ENCODE results near the gene AADACL4.

Gene AADACL4

GRCh38 chr1:12643785-12644184 lies at the start of gene AADACL4:
Gene AADACL4, plus strand, starts transcription at chr1:12644085. Its CDS starts 462 bp downstream, at chr1:12644547.
- Mint-ChIP-seq H3K27ac (no peak within 1 kb of the TSS), H3K9me3 (peaks cover 18% of the 10 kb centered on the region), H3K27me3 (peaks cover 13% of the 10 kb centered on the region), H3K4me3 (no peak within 1 kb of the TSS), H3K36me3 (ENCODE audit: low read depth) (peaks cover 11% of the 10 kb centered on the region), H3K4me1 (no peaks in the 10 kb centered on the region)
- no peak for ATAC-seq
- DNase-seq = no peak

- Mint-ChIP-seq H3K4me1 (peaks cover 51% of the 10 kb centered on the region), H3K4me3 (peak overlapping the region; percentile 74), H3K36me3 (ENCODE audit: low read depth) (peaks cover 33% of the 10 kb centered on the region), H3K27me3 (no peaks in the 10 kb centered on the region), H3K27ac (peak overlapping the region; percentile 84), H3K9me3 (no peaks in the 10 kb centered on the region)
- ATAC-seq (no peak), DNase-seq (no peak)
Observed at GRCh38 chr1:12594490-12594889, 49.4 kb upstream of the AADACL4 start.

- Mint-ChIP-seq H3K4me3 (peak overlapping the region; percentile 74), H3K27ac (peak overlapping the region; percentile 84), H3K9me3 (no peaks in the 10 kb centered on the region), H3K36me3 (ENCODE audit: low read depth) (peaks cover 38% of the 10 kb centered on the region), H3K4me1 (peaks cover 57% of the 10 kb centered on the region), H3K27me3 (no peaks in the 10 kb centered on the region)
- ATAC-seq = peak; percentile 52
- DNase-seq = peak; percentile 50
Observed at GRCh38 chr1:12594966-12595756, 48.7 kb upstream of the AADACL4 start.

- peaks cover 43% of the 10 kb centered on the region for H3K36me3 Mint-ChIP-seq (ENCODE audit: low read depth)
- H3K4me3 Mint-ChIP-seq = peak overlapping the region; percentile 46
- H3K27me3 Mint-ChIP-seq = no peaks in the 10 kb centered on the region
- DNase-seq (peak; percentile 42), ATAC-seq (no peak)
- peaks cover 60% of the 10 kb centered on the region for H3K4me1 Mint-ChIP-seq
- H3K27ac Mint-ChIP-seq = no peak overlapping the region
- no peaks in the 10 kb centered on the region for H3K9me3 Mint-ChIP-seq
Observed at GRCh38 chr1:12595757-12596006, 48.2 kb upstream of the AADACL4 start.

GRCh38 chr1:12596007-12596821 lies 47.7 kb upstream of the AADACL4 start:
- peak overlapping the region; percentile 63 for H3K4me3 Mint-ChIP-seq
- DNase-seq = peak; percentile 29
- H3K4me1 Mint-ChIP-seq = peaks cover 63% of the 10 kb centered on the region
- H3K36me3 Mint-ChIP-seq (ENCODE audit: low read depth) = peaks cover 43% of the 10 kb centered on the region
- no peak overlapping the region for H3K27ac Mint-ChIP-seq
- no peaks in the 10 kb centered on the region for H3K9me3 Mint-ChIP-seq
- ATAC-seq = peak; percentile 55
- H3K27me3 Mint-ChIP-seq = no peaks in the 10 kb centered on the region

GRCh38 chr1:12597792-12598191 lies 46.1 kb upstream of the AADACL4 start:
- no peaks in the 10 kb centered on the region for H3K9me3 Mint-ChIP-seq
- H3K27ac Mint-ChIP-seq = no peak overlapping the region
- ATAC-seq = no peak
- H3K36me3 Mint-ChIP-seq (ENCODE audit: low read depth) = peaks cover 35% of the 10 kb centered on the region
- no peaks in the 10 kb centered on the region for H3K27me3 Mint-ChIP-seq
- H3K4me3 Mint-ChIP-seq = no peak overlapping the region
- no peak for DNase-seq
- H3K4me1 Mint-ChIP-seq = peaks cover 74% of the 10 kb centered on the region

GRCh38 chr1:12598974-12599373 lies 44.9 kb upstream of the AADACL4 start:
- DNase-seq = no peak
- peaks cover 77% of the 10 kb centered on the region for H3K4me1 Mint-ChIP-seq
- peaks cover 34% of the 10 kb centered on the region for H3K36me3 Mint-ChIP-seq (ENCODE audit: low read depth)
- H3K27ac Mint-ChIP-seq = no peak overlapping the region
- no peak overlapping the region for H3K4me3 Mint-ChIP-seq
- no peak for ATAC-seq
- no peaks in the 10 kb centered on the region for H3K27me3 Mint-ChIP-seq
- no peaks in the 10 kb centered on the region for H3K9me3 Mint-ChIP-seq

GRCh38 chr1:12599657-12600056 lies 44.2 kb upstream of the AADACL4 start:
- H3K27ac Mint-ChIP-seq = peak overlapping the region; percentile 30
- no peaks in the 10 kb centered on the region for H3K9me3 Mint-ChIP-seq
- no peak overlapping the region for H3K4me3 Mint-ChIP-seq
- peaks cover 37% of the 10 kb centered on the region for H3K36me3 Mint-ChIP-seq (ENCODE audit: low read depth)
- no peak for ATAC-seq
- H3K4me1 Mint-ChIP-seq = peaks cover 77% of the 10 kb centered on the region
- H3K27me3 Mint-ChIP-seq = no peaks in the 10 kb centered on the region
- no peak for DNase-seq

GRCh38 chr1:12600335-12600734 lies 43.5 kb upstream of the AADACL4 start:
- peaks cover 36% of the 10 kb centered on the region for H3K36me3 Mint-ChIP-seq (ENCODE audit: low read depth)
- peaks cover 79% of the 10 kb centered on the region for H3K4me1 Mint-ChIP-seq
- H3K4me3 Mint-ChIP-seq = no peak overlapping the region
- H3K27me3 Mint-ChIP-seq = no peaks in the 10 kb centered on the region
- DNase-seq = no peak
- H3K27ac Mint-ChIP-seq = no peak overlapping the region
- no peaks in the 10 kb centered on the region for H3K9me3 Mint-ChIP-seq
- ATAC-seq = no peak

- peaks cover 41% of the 10 kb centered on the region for H3K36me3 Mint-ChIP-seq (ENCODE audit: low read depth)
- no peak overlapping the region for H3K27ac Mint-ChIP-seq
- peaks cover 83% of the 10 kb centered on the region for H3K4me1 Mint-ChIP-seq
- DNase-seq (peak; percentile 54), ATAC-seq (no peak)
- no peaks in the 10 kb centered on the region for H3K9me3 Mint-ChIP-seq
- H3K4me3 Mint-ChIP-seq = no peak overlapping the region
- H3K27me3 Mint-ChIP-seq = no peaks in the 10 kb centered on the region
Observed at GRCh38 chr1:12600880-12601633, 42.8 kb upstream of the AADACL4 start.

GRCh38 chr1:12601700-12602658 lies 41.9 kb upstream of the AADACL4 start:
- Mint-ChIP-seq H3K4me3 (no peak overlapping the region), H3K4me1 (peaks cover 75% of the 10 kb centered on the region), H3K9me3 (no peaks in the 10 kb centered on the region), H3K27me3 (no peaks in the 10 kb centered on the region), H3K36me3 (ENCODE audit: low read depth) (peaks cover 44% of the 10 kb centered on the region), H3K27ac (peak overlapping the region; percentile 27)
- ATAC-seq (no peak), DNase-seq (no peak)

- Mint-ChIP-seq H3K9me3 (no peaks in the 10 kb centered on the region), H3K4me1 (peaks cover 69% of the 10 kb centered on the region), H3K4me3 (no peak overlapping the region), H3K27me3 (no peaks in the 10 kb centered on the region), H3K27ac (no peak overlapping the region), H3K36me3 (ENCODE audit: low read depth) (peaks cover 49% of the 10 kb centered on the region)
- no peak for ATAC-seq
- DNase-seq = no peak
Observed at GRCh38 chr1:12602659-12603024, 41.2 kb upstream of the AADACL4 start.

- Mint-ChIP-seq H3K4me1 (peaks cover 63% of the 10 kb centered on the region), H3K36me3 (ENCODE audit: low read depth) (peaks cover 50% of the 10 kb centered on the region), H3K4me3 (no peak overlapping the region), H3K9me3 (no peaks in the 10 kb centered on the region), H3K27ac (no peak overlapping the region), H3K27me3 (no peaks in the 10 kb centered on the region)
- ATAC-seq = no peak
- no peak for DNase-seq
Observed at GRCh38 chr1:12603224-12603623, 40.7 kb upstream of the AADACL4 start.
